Right lobe of liver (tissue), 6 donors: ENCODE measurements around the gene IL20RB. TPM values are rescaled to one million over a fixed set of nuclear protein-coding genes. Genes with fewer than 3 reads are reported as not detected.

Experiments
- ATAC-seq, 4 donors: fragments of 200-7000 bp; cut with Tn5 transposase; one replicate each; pipeline ENCODE4 v1.9.1; 2020; ENCODE audit warnings: mild to moderate bottlenecking in 4 of 4, moderate library complexity in 4 of 4
- DNase-seq, 3 donors: peaks; one replicate each; pipeline ENCODE4 v3.0.0-alpha.2; 2020
- H3K27ac ChIP-seq, 3 donors: fragments of 200-600 bp; one replicate each; pipeline ENCODE4 v1.8.0; 2022
- H3K27me3 ChIP-seq, 2 donors: fragments of 200-600 bp; one replicate each; pipeline ENCODE4 v1.8.0; 2022
- H3K36me3 ChIP-seq, 4 donors: fragments of 200-600 bp; sonication (generic) in 1 of 4; one replicate each; pipeline versions ENCODE4 v1.5.1 to v1.8.0; 2017 to 2022; ENCODE audit warnings: control low read depth in 1 of 4
- H3K4me1 ChIP-seq, 4 donors: fragments of 200-600 bp; sonication (generic) in 1 of 4; one replicate each; pipeline versions ENCODE4 v1.5.1 to v1.8.0; 2017 to 2022; ENCODE audit warnings: control low read depth in 1 of 4
- H3K4me3 ChIP-seq, 3 donors: fragments of 200-600 bp; one replicate each; pipeline ENCODE4 v1.8.0; 2022
- H3K9me3 ChIP-seq, 4 donors: fragments of 200-600 bp; sonication (generic) in 1 of 4; one replicate each; pipeline versions ENCODE4 v1.5.1 to v1.8.0; 2017 to 2022; ENCODE audit warnings: control low read depth in 1 of 4
- CTCF ChIP-seq, 4 donors: fragments of 200-600 bp in 3 of 4; fragments of 450-650 bp in 1 of 4; IDR thresholded peaks; one replicate each; pipeline versions ENCODE4 v1.5.1 to v1.8.0; 2016 to 2022; ENCODE audit warnings: antibody characterized with exemption in 4 of 4, mild to moderate bottlenecking in 2 of 4
- POLR2A ChIP-seq: fragments of 450-650 bp; IDR thresholded peaks from one replicate; pipeline ENCODE4 v1.6.1; 2017; ENCODE audit warnings: antibody characterized with exemption, mild to moderate bottlenecking
- WGBS: methylation state at CpG from one replicate; pipeline ENCODE4 v1.1.6; 2018; ENCODE audit warnings: low coverage, low lambda C conversion rate; ENCODE audit not compliant: insufficient coverage; ENCODE audit errors: missing lambda C conversion rate; 5-methylcytosine and 5-hydroxymethylcytosine counted together
- intact Hi-C, 2 donors: fragments of 100-400 bp; cut with DNase I; formaldehyde crosslinking; loops; one replicate each; pipeline versions ENCODE4 v1.11.2 to v1.14.1; 2022
- total RNA-seq, 6 experiments: library from RNA; depleted of rRNA in 2 of 6; stranded (reverse); fragments of >200 nt in 2 of 6; fragmentation: NEBNext Ultra II Directional in 3 of 6; extraction: Animal tissue kit (Norgen Biotek cat#: 25700) in 3 of 6; gene quantifications; one replicate each; pipeline versions ENCODE4 v1.1.0 to v1.2.4, GENCODE V29; 2016 to 2023
- donor health status: DM: no; HTN: yes; CAD: no.
- donor health status: DM: no; HTN: no; CAD: no.
- donor health status: DM: no; HTN: no; CAD: no.
- donor health status: DM: no; HTN: yes; CAD: no.
- donor health status: DM: no; HTN: yes; CAD: no.

The IL20RB gene
- total RNA-seq, 6 experiments from 2014 or later, result 0.30 to 6.6 (median 0.52) TPM

GRCh38 chr3:136913168-136913567, 44.6 kb upstream of the IL20RB start:
- Histone ChIP-seq H3K27me3 (no peaks in the 10 kb centered on the region), H3K36me3 (no peaks in the 10 kb centered on the region), H3K27ac (no peak overlapping the region), H3K9me3 (no peaks in the 10 kb centered on the region), H3K4me1 (peaks cover 0 to 3% (median 0%) of the 10 kb centered on the region in 4 donors), H3K4me3 (no peak overlapping the region)
- no peak for DNase-seq
- WGBS, result 100% methylated on average over 1 of the region's 1 CpG
- ATAC-seq, result no peak
- intact Hi-C loops, result no loop called here
- TF ChIP-seq POLR2A, result no peak
- no peak for TF ChIP-seq CTCF (IDR thresholded peaks at IDR 0.05)

DNA sequence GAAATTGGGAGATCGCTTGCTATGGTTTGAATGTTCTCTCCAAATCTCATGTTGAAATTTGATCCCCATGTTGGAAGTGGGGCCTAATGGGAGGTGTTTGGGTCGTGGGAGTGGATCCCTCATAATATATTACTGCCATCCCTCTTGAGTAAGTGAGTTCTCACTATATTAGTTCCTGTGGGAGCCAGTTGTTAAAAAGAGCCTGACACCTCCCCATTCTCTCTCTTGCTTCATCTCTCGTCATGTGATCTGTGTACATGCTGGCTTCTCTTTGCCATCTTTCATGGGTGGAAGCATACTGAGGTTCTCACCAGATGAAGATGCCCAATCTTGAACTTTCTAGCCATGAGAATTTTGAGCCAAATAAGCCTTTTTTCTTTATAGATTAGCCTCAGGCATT, 43.0 kb upstream of the IL20RB start:
- H3K9me3 ChIP-seq, result no peaks in the 10 kb centered on the region
- H3K27ac ChIP-seq, result no peak overlapping the region
- intact Hi-C loops, result no loop called here
- H3K36me3 ChIP-seq, result no peaks in the 10 kb centered on the region
- no peaks in the 10 kb centered on the region for H3K27me3 ChIP-seq
- 100% methylated on average over 2 of the region's 3 CpGs for WGBS
- DNase-seq (no peak), ATAC-seq (peak in 1 of 4 donors; percentile 22)
- peaks cover 0 to 4% (median 0%) of the 10 kb centered on the region in 4 donors for H3K4me1 ChIP-seq
- no peak overlapping the region for H3K4me3 ChIP-seq
- no peak for TF ChIP-seq CTCF (IDR thresholded peaks at IDR 0.05)
- no peak for TF ChIP-seq POLR2A

DNA sequence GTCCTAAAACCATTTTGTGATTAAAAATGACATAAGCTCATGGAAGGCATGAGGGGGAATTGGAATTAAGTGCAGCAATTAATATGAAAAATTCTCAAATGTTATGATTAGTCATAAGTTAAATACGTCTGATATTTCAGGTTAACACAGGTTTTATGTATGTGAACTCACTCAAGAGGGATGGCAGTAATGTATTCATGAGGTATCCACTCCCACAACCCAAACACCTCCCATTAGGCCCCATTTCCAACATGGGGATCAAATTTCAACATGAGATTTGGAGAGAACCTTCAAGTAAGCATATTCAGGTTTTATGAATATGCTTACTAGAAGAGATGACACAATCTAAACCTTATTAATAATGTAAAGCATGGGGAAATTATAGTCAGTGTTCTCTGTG, 41.6 kb upstream of the IL20RB start:
- ATAC-seq, result no peak
- Histone ChIP-seq H3K4me1 (peaks cover 0 to 18% (median 2%) of the 10 kb centered on the region in 4 donors), H3K4me3 (no peak overlapping the region), H3K27me3 (no peaks in the 10 kb centered on the region), H3K36me3 (no peaks in the 10 kb centered on the region), H3K27ac (no peak overlapping the region), H3K9me3 (no peaks in the 10 kb centered on the region)
- intact Hi-C loops, result no loop called here
- WGBS, result 100% methylated on average over 1 of the region's 1 CpG
- no peak for DNase-seq
- TF ChIP-seq CTCF (IDR thresholded peaks at IDR 0.05) (no peak), POLR2A (no peak)

GRCh38 chr3:136919799-136920580, 37.8 kb upstream of the IL20RB start:
- no peak for DNase-seq
- H3K4me3 ChIP-seq, result no peak overlapping the region
- no peaks in the 10 kb centered on the region for H3K9me3 ChIP-seq
- peak in 3 of 4 donors; percentile 32 to 46 (median 43) for ATAC-seq
- intact Hi-C loops, result no loop called here
- peak overlapping the region in 2 of 3 donors; percentile 19 to 31 for H3K27ac ChIP-seq
- H3K36me3 ChIP-seq, result no peaks in the 10 kb centered on the region
- TF ChIP-seq POLR2A (no peak), CTCF (IDR thresholded peaks at IDR 0.05) (no peak)
- 57% methylated on average over 1 of the region's 1 CpG for WGBS
- no peaks in the 10 kb centered on the region for H3K27me3 ChIP-seq
- peaks cover 0 to 14% (median 2%) of the 10 kb centered on the region in 4 donors for H3K4me1 ChIP-seq
